PC-3 (cell line): ENCODE measurements around the gene CHN1. TPM values are rescaled to one million over a fixed set of nuclear protein-coding genes. Genes with fewer than 3 reads are reported as not detected.

Experiments
- ATAC-seq: fragments of 200-7000 bp; cut with Tn5 transposase; 2 replicates; pipeline ENCODE4 v1.9.1; 2020; ENCODE audit warnings: mild to moderate bottlenecking, moderate library complexity
- BruUV-seq: library from RNA; stranded (reverse); fragments of 400-500 nt; replicated peaks from 2 replicates; lab custom pipeline; 2021; lab: Mats Ljungman, UMichigan
- CTCF ChIA-PET: fragments of 300-600 bp; sonication (Branson Sonifier 250); formaldehyde crosslinking; loops from one replicate; lab custom pipeline; 2022; ENCODE audit warnings: antibody characterized with exemption; lab: Charles Lee
- POLR2A ChIA-PET: fragments of 300-600 bp; sonication (Branson Sonifier 250); formaldehyde crosslinking; loops from one replicate; lab custom pipeline; 2022; ENCODE audit warnings: antibody characterized with exemption; ENCODE audit not compliant: unreplicated experiment; lab: Charles Lee
- DNase-seq: peaks from one replicate; pipeline ENCODE4 v3.0.0-alpha.2; 2015
- H2AFZ ChIP-seq: fragments of 300-600 bp; sonication (generic); 2 replicates; pipeline ENCODE4 v1.6.0; 2016; ENCODE audit warnings: antibody characterized with exemption, low read length
- H3F3A ChIP-seq: fragments of 300-600 bp; sonication (generic); one replicate; pipeline ENCODE4 v1.6.0; 2017; ENCODE audit warnings: antibody characterized with exemption, low read length, control low read depth, mild to moderate bottlenecking; ENCODE audit not compliant: unreplicated experiment
- H3K27ac ChIP-seq: fragments of 300-600 bp; sonication (generic); 2 replicates; pipeline ENCODE4 v1.5.1; 2016; ENCODE audit warnings: mild to moderate bottlenecking, low read length
- H3K27me3 ChIP-seq: fragments of 300-600 bp; sonication (generic); 2 replicates; pipeline ENCODE4 v1.6.1; 2016; ENCODE audit warnings: low read length, mixed read lengths
- H3K36me3 ChIP-seq: fragments of 300-600 bp; sonication (generic); 2 replicates; pipeline ENCODE4 v1.6.1; 2016; ENCODE audit warnings: low read depth, mixed run types, low read length, mixed read lengths
- H3K4me1 ChIP-seq: fragments of 300-600 bp; sonication (generic); 2 replicates; pipeline ENCODE4 v1.5.1; 2016; ENCODE audit warnings: low read length; ENCODE audit not compliant: insufficient read depth
- H3K4me2 ChIP-seq: fragments of 300-600 bp; sonication (generic); 2 replicates; pipeline ENCODE4 v1.6.0; 2016; ENCODE audit warnings: low read length
- H3K4me3 ChIP-seq: fragments of 300-600 bp; sonication (generic); 2 replicates; pipeline ENCODE4 v1.5.1; 2016; ENCODE audit warnings: mild to moderate bottlenecking, low read length, mixed read lengths
- H3K79me2 ChIP-seq: fragments of 300-600 bp; sonication (generic); 2 replicates; pipeline ENCODE4 v1.6.1; 2017; ENCODE audit warnings: low read length, mixed read lengths
- H3K9ac ChIP-seq: fragments of 300-600 bp; sonication (generic); 2 replicates; pipeline ENCODE4 v1.6.0; 2016; ENCODE audit warnings: mild to moderate bottlenecking, low read length
- H3K9me2 ChIP-seq: fragments of 300-600 bp; sonication (generic); replicated peaks from 2 replicates; pipeline ENCODE4 v1.6.1; 2016; ENCODE audit warnings: mixed run types, low read length, mixed read lengths
- H3K9me3 ChIP-seq: fragments of 300-600 bp; sonication (generic); 2 replicates; pipeline ENCODE4 v1.6.1; 2016; ENCODE audit warnings: low read length, mixed read lengths
- H4K20me1 ChIP-seq: fragments of 300-600 bp; sonication (generic); 2 replicates; pipeline ENCODE4 v1.6.1; 2016; ENCODE audit warnings: low read length, mixed read lengths
- CTCF ChIP-seq: fragments of 300-600 bp; sonication (generic); conservative IDR thresholded peaks from 2 replicates; pipeline ENCODE4 v1.5.1; 2017; ENCODE audit warnings: antibody characterized with exemption, low read depth, mild to moderate bottlenecking, low read length
- EZH2 ChIP-seq: fragments of 300-600 bp; sonication (generic); IDR thresholded peaks from one replicate; pipeline ENCODE4 v1.6.1; 2017; ENCODE audit warnings: antibody characterized with exemption, mild to moderate bottlenecking, low read length; ENCODE audit not compliant: unreplicated experiment
- EZH2phosphoT487 ChIP-seq: fragments of 300-600 bp; sonication (generic); IDR thresholded peaks from 2 replicates; pipeline ENCODE4 v1.6.1; 2018; ENCODE audit warnings: mild to moderate bottlenecking, antibody characterized with exemption, low read length, borderline replicate concordance
- intact Hi-C: fragments of 100-400 bp; cut with micrococcal nuclease; formaldehyde crosslinking; loops from 2 replicates; pipeline ENCODE4 v1.9.0; 2023
- total RNA-seq: library from RNA; depleted of rRNA; stranded (reverse); fragments of >200 nt; gene quantifications from 2 replicates; pipeline ENCODE4 v1.2.3, GENCODE V29; 2014

The CHN1 gene
- total RNA-seq, 1 experiment from 2014 or later: 7.8 TPM

GRCh38 chr2:174994381-174994780 is 10.8 kb downstream of the CHN1 start:
- no peak overlapping the region for H3K4me3 ChIP-seq
- TF ChIP-seq EZH2: no peak
- no peak for TF ChIP-seq EZH2phosphoT487
- no peak for TF ChIP-seq CTCF
- H3K27me3 ChIP-seq: no peaks in the 10 kb centered on the region
- no peaks in the 10 kb centered on the region for H3F3A ChIP-seq
- H3K4me2 ChIP-seq: no peak overlapping the region
- H3K4me1 ChIP-seq: peaks cover 7% of the 10 kb centered on the region
- ChIA-PET CTCF (no interaction called here), POLR2A (interaction anchor here (0.6 kb wide), 1 partner anchor 397 kb away, joined by 3 read pairs; the partner anchor contains the start of gene WIPF1)
- H3K27ac ChIP-seq: no peak overlapping the region
- BruUV-seq: no TSS peak
- H3K9me2 ChIP-seq: no peaks in the 10 kb centered on the region
- no peaks in the 10 kb centered on the region for H3K79me2 ChIP-seq
- no peak overlapping the region for H3K9ac ChIP-seq
- H4K20me1 ChIP-seq: no peaks in the 10 kb centered on the region
- DNase-seq: no peak
- H3K36me3 ChIP-seq: no peaks in the 10 kb centered on the region
- ATAC-seq: no peak
- no peaks in the 10 kb centered on the region for H3K9me3 ChIP-seq
- intact Hi-C loops: no loop called here
- H2AFZ ChIP-seq: no peak overlapping the region

GRCh38 chr2:174992886-174993285 is 12.3 kb downstream of the CHN1 start:
- Histone ChIP-seq H3K79me2 (no peaks in the 10 kb centered on the region), H3F3A (no peaks in the 10 kb centered on the region), H3K9me3 (no peaks in the 10 kb centered on the region), H4K20me1 (no peaks in the 10 kb centered on the region), H3K4me1 (no peaks in the 10 kb centered on the region), H2AFZ (no peak overlapping the region), H3K9me2 (no peaks in the 10 kb centered on the region), H3K9ac (no peak overlapping the region), H3K27ac (no peak overlapping the region), H3K27me3 (no peaks in the 10 kb centered on the region), H3K4me2 (no peak overlapping the region), H3K4me3 (no peak overlapping the region), H3K36me3 (no peaks in the 10 kb centered on the region)
- DNase-seq: no peak
- BruUV-seq: no TSS peak
- POLR2A ChIA-PET: no interaction called here
- CTCF ChIA-PET: no interaction called here
- ATAC-seq: no peak
- intact Hi-C loops: no loop called here
- no peak for TF ChIP-seq EZH2phosphoT487
- no peak for TF ChIP-seq CTCF
- TF ChIP-seq EZH2: no peak

GRCh38 chr2:174985614-174986013 is 19.6 kb downstream of the CHN1 start:
- Histone ChIP-seq H3K36me3 (no peaks in the 10 kb centered on the region), H3K4me2 (no peak overlapping the region), H2AFZ (no peak overlapping the region), H3K4me3 (no peak overlapping the region), H3F3A (no peaks in the 10 kb centered on the region), H3K9me3 (no peaks in the 10 kb centered on the region), H3K4me1 (no peaks in the 10 kb centered on the region), H3K27ac (no peak overlapping the region), H3K79me2 (no peaks in the 10 kb centered on the region), H3K9me2 (no peaks in the 10 kb centered on the region), H3K27me3 (no peaks in the 10 kb centered on the region), H4K20me1 (no peaks in the 10 kb centered on the region), H3K9ac (no peak overlapping the region)
- ChIA-PET POLR2A (no interaction called here), CTCF (interaction anchor here (1.6 to 3.9 kb wide), 2 partner anchors 214 to 236 kb away, joined by 8 to 14 read pairs; no protein-coding TSS in a partner anchor)
- peak; percentile 38; the same call in 1 of the 2 replicates for ATAC-seq
- no TSS peak for BruUV-seq
- TF ChIP-seq EZH2 (no peak), CTCF (peak; percentile 85), EZH2phosphoT487 (no peak)
- intact Hi-C loops: loop anchor here (1.0 to 5.0 kb wide), 4 partner anchors 98 to 285 kb away; no protein-coding TSS in a partner anchor
- peak; percentile 41 for DNase-seq
